ENCODE data around the gene TTC7B. TPM values are rescaled to one million over a fixed set of nuclear protein-coding genes. Genes with fewer than 3 reads are reported as not detected.

TTC7B gene
- total and polyA plus RNA-seq, 2 donors (not counting 3 experiments of a cell fraction or from before 2014, with no cell fraction given) = 46.8 to 76.5 TPM

DNA sequence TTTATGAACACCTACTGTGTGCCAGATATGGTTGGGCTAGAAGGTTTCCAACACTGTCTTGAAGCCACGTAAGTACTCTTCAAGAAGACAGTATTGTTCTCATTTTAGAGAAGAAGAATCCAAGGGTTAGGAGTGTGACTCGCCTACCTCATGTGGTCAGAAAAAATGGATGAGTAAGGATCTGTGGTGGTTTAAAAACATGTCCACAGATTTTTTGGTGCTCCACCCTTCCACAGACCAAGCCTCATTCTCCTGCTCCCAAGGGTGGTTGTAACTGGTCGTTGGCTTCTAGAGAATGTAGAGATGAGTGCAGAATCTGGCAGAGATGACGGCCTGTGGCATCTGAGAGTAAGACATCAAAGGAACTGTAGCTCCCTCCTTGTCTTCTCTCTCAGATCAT lies 30.3 kb upstream of the TTC7B start:
- Histone ChIP-seq H3K4me3 (replicated peaks in 1 of 3; ENCODE audit: insufficient read depth in 1 of 3, low read depth in 1 of 3, low read length in 3 of 3) (no peak overlapping the region), H3K4me1 (ENCODE audit: control insufficient read depth, extremely low read depth, insufficient read depth, low read length) (peaks cover 18% of the 10 kb centered on the region), H3K4me2 (ENCODE audit: insufficient read depth, low read length) (no peak overlapping the region), H3K79me2 (ENCODE audit: control insufficient read depth, insufficient read depth, low read length) (no peaks in the 10 kb centered on the region), H3K27me3 (ENCODE audit: control insufficient read depth in 2 of 2, insufficient read depth in 2 of 2, low read length in 2 of 2) (no peaks in the 10 kb centered on the region), H3K36me3 (ENCODE audit: control insufficient read depth in 2 of 2, extremely low read depth in 1 of 2, insufficient read depth in 2 of 2, low read length in 2 of 2) (no peaks in the 10 kb centered on the region), H3K9me3 (replicated peaks; ENCODE audit: control insufficient read depth, insufficient read depth, low read length) (no peaks in the 10 kb centered on the region), H3K27ac (ENCODE audit: insufficient read depth, low read depth, low read length) (no peak overlapping the region), H4K20me1 (replicated peaks; ENCODE audit: control insufficient read depth, extremely low read depth, insufficient read depth, low read length) (no peaks in the 10 kb centered on the region), H3K9ac (replicated peaks; ENCODE audit: extremely low read depth, insufficient read depth, low read length) (no peak overlapping the region), H2AFZ (ENCODE audit: low read depth, low read length) (no peak overlapping the region), H3K9me1 (replicated peaks; ENCODE audit: control insufficient read depth, extremely low read depth, insufficient read depth, low read length) (no peaks in the 10 kb centered on the region)
- no TSS peak for BruUV-seq (replicated peaks)
- POLR2A ChIA-PET = no interaction called here
- DNase-seq (ENCODE audit: low read depth, low spot score) (no peak), FAIRE-seq (no peak)
- CTCF ChIA-PET = interaction anchor here (0.7 kb wide), 1 partner anchor 56 kb away, joined by 4 read pairs; no protein-coding TSS in a partner anchor
- no peak for TF ChIP-seq CTCF (IDR thresholded peaks at IDR 0.05; ENCODE audit: extremely low read depth in 1 of 2, insufficient read depth in 1 of 2, low read depth in 1 of 2, low read length in 2 of 2)
- no peak for TF ChIP-seq POLR2AphosphoS5 (IDR thresholded peaks at IDR 0.05; ENCODE audit: insufficient read depth, low read depth, low read length)
- no peak for TF ChIP-seq MYC (IDR thresholded peaks at IDR 0.05; ENCODE audit: low read depth, low read length)
- TF ChIP-seq, protein P1, sequence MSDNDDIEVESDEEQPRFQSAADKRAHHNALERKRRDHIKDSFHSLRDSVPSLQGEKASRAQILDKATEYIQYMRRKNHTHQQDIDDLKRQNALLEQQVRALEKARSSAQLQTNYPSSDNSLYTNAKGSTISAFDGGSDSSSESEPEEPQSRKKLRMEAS (IDR thresholded peaks at IDR 0.05; ENCODE audit: insufficient read depth, insufficient read length) = no peak
- no peak for TF ChIP-seq GATA2 (IDR thresholded peaks at IDR 0.05; ENCODE audit: insufficient read depth, insufficient read length, low read depth, low read length)
- no peak for TF ChIP-seq EZH2 (IDR thresholded peaks at IDR 0.05; ENCODE audit: borderline replicate concordance, low read depth, low read length, severe bottlenecking)
- no peak for TF ChIP-seq JUN (IDR thresholded peaks at IDR 0.05; ENCODE audit: borderline replicate concordance, insufficient read depth, insufficient read length, low read depth)
- no peak for TF ChIP-seq FOS (IDR thresholded peaks at IDR 0.05; ENCODE audit: borderline replicate concordance, insufficient read depth, low read length)
- no peak for TF ChIP-seq POLR2A (IDR thresholded peaks at IDR 0.05; ENCODE audit: low read depth, low read length)
- dilution Hi-C loops (cut with MboI; ENCODE audit: extremely low pct_ligation_motif_present, low sequenced_read_pairs) = no loop called here
- intact Hi-C loops (cut with micrococcal nuclease) = no loop called here

Measured in endothelial cell of umbilical vein (primary cell).